Neuronal stem cell (in vitro differentiated cells): ENCODE data around the gene SLC25A41.

Experiments used
- DNase-seq: peaks from one replicate; pipeline ENCODE4 v3.0.0-alpha.2; 2013; ENCODE audit warnings: low spot score
- H2AFZ ChIP-seq: one replicate; pipeline ENCODE4 v1.6.1; 2013; ENCODE audit warnings: mild to moderate bottlenecking, low read length, inconsistent platforms
- H2AK5ac ChIP-seq: 2 replicates; pipeline ENCODE4 v1.6.1; 2013; ENCODE audit warnings: low read depth, mild to moderate bottlenecking, inconsistent platforms, low read length, moderate library complexity, mixed read lengths
- H2BK120ac ChIP-seq: 2 replicates; pipeline ENCODE4 v1.6.1; 2013; ENCODE audit warnings: low read depth, mild to moderate bottlenecking, inconsistent platforms, low read length, moderate library complexity, mixed read lengths
- H2BK12ac ChIP-seq: one replicate; pipeline ENCODE4 v1.6.1; 2013; ENCODE audit warnings: low read length, inconsistent platforms
- H2BK15ac ChIP-seq: 2 replicates; pipeline ENCODE4 v1.6.1; 2013; ENCODE audit warnings: mild to moderate bottlenecking, low read length, inconsistent platforms, mixed read lengths
- H2BK5ac ChIP-seq: one replicate; pipeline ENCODE4 v1.6.1; 2013; ENCODE audit warnings: inconsistent platforms, mild to moderate bottlenecking, low read length, moderate library complexity
- H3K14ac ChIP-seq: one replicate; pipeline ENCODE4 v1.6.1; 2013; ENCODE audit warnings: low read length, inconsistent platforms
- H3K18ac ChIP-seq: 2 replicates; pipeline ENCODE4 v1.6.1; 2013; ENCODE audit warnings: low read length, inconsistent platforms
- H3K23ac ChIP-seq: 2 replicates; pipeline ENCODE4 v1.6.1; 2013; ENCODE audit warnings: low read depth, mild to moderate bottlenecking, mixed read lengths, low read length, inconsistent platforms; ENCODE audit not compliant: poor library complexity
- H3K27ac ChIP-seq: replicated peaks from 3 replicates; pipeline ENCODE4 v1.5.1; 2013; ENCODE audit warnings: low read length, inconsistent platforms
- H3K27me3 ChIP-seq, 3 experiments: 2 replicates each; pipeline ENCODE4 v1.6.1; 2013; ENCODE audit warnings: low read length in 3 of 3, mild to moderate bottlenecking in 2 of 3, inconsistent platforms in 1 of 3, low read depth in 1 of 3, mixed read lengths in 1 of 3, moderate library complexity in 1 of 3; ENCODE audit not compliant: control insufficient read depth in 3 of 3, insufficient read depth in 3 of 3
- H3K36me3 ChIP-seq, 2 donors: replicated peaks in 1 of 2; 2 replicates each; pipeline ENCODE4 v1.6.1; 2013; ENCODE audit warnings: low read length in 2 of 2; ENCODE audit not compliant: control insufficient read depth in 2 of 2, insufficient read depth in 2 of 2
- H3K4ac ChIP-seq: 2 replicates; pipeline ENCODE4 v1.6.1; 2013; ENCODE audit warnings: inconsistent platforms, mild to moderate bottlenecking, low read length, moderate library complexity
- H3K4me1 ChIP-seq, 2 donors: 1 replicate in 1 of 2; 2 replicates in 1 of 2; pipeline ENCODE4 v1.6.1; 2013; ENCODE audit warnings: low read length in 2 of 2, low read depth in 1 of 2; ENCODE audit not compliant: control insufficient read depth in 2 of 2, insufficient read depth in 1 of 2
- H3K4me2 ChIP-seq: one replicate; pipeline ENCODE4 v1.6.1; 2013; ENCODE audit warnings: mild to moderate bottlenecking, low read length, inconsistent platforms; ENCODE audit not compliant: insufficient read depth, poor library complexity, severe bottlenecking
- H3K4me3 ChIP-seq, 2 donors: 2 replicates each; pipeline ENCODE4 v1.5.1; 2013; ENCODE audit warnings: low read length in 2 of 2, mild to moderate bottlenecking in 2 of 2, inconsistent platforms in 1 of 2, moderate library complexity in 1 of 2
- H3K79me1 ChIP-seq: one replicate; pipeline ENCODE4 v1.6.1; 2013; ENCODE audit warnings: low read depth, mild to moderate bottlenecking, inconsistent platforms, low read length, moderate library complexity
- H3K9ac ChIP-seq: one replicate; pipeline ENCODE4 v1.6.1; 2013; ENCODE audit warnings: mild to moderate bottlenecking, low read depth, low read length, inconsistent platforms; ENCODE audit not compliant: poor library complexity
- H3K9me3 ChIP-seq, 2 donors: replicated peaks in 1 of 2; 2 replicates each; pipeline versions ENCODE3 to v1.6.1; 2013; ENCODE audit warnings: low read length in 2 of 2, mild to moderate bottlenecking in 2 of 2, inconsistent platforms in 1 of 2, low read depth in 1 of 2, mixed read lengths in 1 of 2, moderate library complexity in 1 of 2; ENCODE audit not compliant: control insufficient read depth in 2 of 2, insufficient read depth in 1 of 2
- H4K8ac ChIP-seq: one replicate; pipeline ENCODE4 v1.6.1; 2013; ENCODE audit warnings: low read depth, mild to moderate bottlenecking, inconsistent platforms, low read length, moderate library complexity
- H4K91ac ChIP-seq: one replicate; pipeline ENCODE4 v1.6.1; 2013; ENCODE audit warnings: low read length, low read depth, mild to moderate bottlenecking, inconsistent platforms; ENCODE audit not compliant: poor library complexity
- WGBS, 2 donors: extraction: QIAGEN DNeasy Blood & Tissue Kit; methylation state at CpG; one replicate each; pipeline ENCODE4 v1.1.7; 2013; ENCODE audit warnings: missing lambda C conversion rate in 2 of 2, mixed read lengths in 1 of 2; ENCODE audit not compliant: insufficient read length in 2 of 2, insufficient replicate concordance in 1 of 2; ENCODE audit errors: extremely low coverage in 2 of 2; 5-methylcytosine and 5-hydroxymethylcytosine counted together

The SLC25A41 gene

DNA sequence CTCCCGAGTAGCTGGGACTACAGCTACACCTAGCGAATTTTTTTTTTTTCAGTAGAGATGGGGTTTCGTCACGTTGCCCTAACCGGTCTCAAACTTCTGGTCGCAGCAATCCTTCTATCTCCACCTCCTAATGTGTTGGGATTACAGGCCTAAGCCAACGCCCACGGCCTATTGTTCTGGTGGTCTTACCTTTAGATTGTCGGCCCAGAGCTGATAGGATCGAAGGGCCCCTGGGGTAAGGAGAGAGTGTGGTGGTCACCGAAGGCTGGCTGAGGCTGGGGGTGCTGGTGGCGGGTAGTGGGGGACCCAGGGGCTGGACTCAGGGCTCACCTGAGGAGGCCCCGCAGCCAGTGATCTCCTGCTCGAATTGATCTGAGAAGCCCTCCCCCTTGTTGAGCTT is 37.5 kb upstream of the SLC25A41 start:
- Histone ChIP-seq H2BK5ac (no peak overlapping the region), H3K79me1 (peaks cover 2% of the 10 kb centered on the region), H2AFZ (no peak overlapping the region), H3K4me3 (no peak overlapping the region), H3K27me3 (peaks cover 3 to 53% (median 15%) of the 10 kb centered on the region in 3 experiments), H3K4ac (no peak overlapping the region), H2BK120ac (no peak overlapping the region), H2BK15ac (no peak overlapping the region), H3K14ac (no peak overlapping the region), H3K9ac (no peak overlapping the region), H3K18ac (no peak overlapping the region), H2AK5ac (no peak overlapping the region), H3K4me2 (no peak overlapping the region), H3K23ac (no peak overlapping the region), H3K9me3 (peaks cover 0 to 3% of the 10 kb centered on the region in 2 donors), H3K27ac (no peak overlapping the region), H4K91ac (no peak overlapping the region), H3K4me1 (peaks cover 4 to 9% of the 10 kb centered on the region in 2 donors), H3K36me3 (no peaks in the 10 kb centered on the region), H2BK12ac (no peak overlapping the region), H4K8ac (no peak overlapping the region)
- no CpG with 5 or more reads among the region's 14 CpGs for WGBS, 2 donors
- no peak for DNase-seq

DNA sequence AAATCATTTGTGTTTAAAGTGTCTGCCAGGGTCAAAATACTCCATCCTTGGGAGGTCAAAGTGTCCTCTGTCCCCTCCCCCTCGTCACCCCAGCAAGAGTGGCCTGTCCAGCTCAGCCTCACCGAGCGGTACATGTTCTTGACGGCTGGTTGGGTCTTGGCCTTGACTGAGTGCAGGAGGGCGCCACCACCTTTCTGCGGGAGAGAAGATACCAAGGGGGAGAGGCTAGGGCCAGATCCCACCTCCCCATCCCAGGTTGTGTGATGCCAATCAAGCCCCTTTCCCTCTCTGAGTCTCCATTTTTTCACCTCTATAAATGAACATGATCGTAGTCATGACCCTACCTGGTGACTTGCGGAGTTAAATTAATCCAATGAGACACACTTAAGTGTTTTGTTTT is 36.6 kb upstream of the SLC25A41 start:
- no peak overlapping the region for H3K4me3 ChIP-seq
- H3K27ac ChIP-seq: no peak overlapping the region
- H3K4ac ChIP-seq: no peak overlapping the region
- peaks cover under 1% of the 10 kb centered on the region for H3K79me1 ChIP-seq
- no peak overlapping the region for H4K8ac ChIP-seq
- H3K4me2 ChIP-seq: no peak overlapping the region
- no peak overlapping the region for H2AFZ ChIP-seq
- H3K27me3 ChIP-seq: peaks cover 2 to 53% (median 10%) of the 10 kb centered on the region in 3 experiments
- no peak overlapping the region for H4K91ac ChIP-seq
- H2BK120ac ChIP-seq: no peak overlapping the region
- H3K9ac ChIP-seq: no peak overlapping the region
- peaks cover 0 to under 1% of the 10 kb centered on the region in 2 donors for H3K4me1 ChIP-seq
- H2BK15ac ChIP-seq: no peak overlapping the region
- H3K23ac ChIP-seq: no peak overlapping the region
- no peak overlapping the region for H3K14ac ChIP-seq
- H3K9me3 ChIP-seq: no peaks in the 10 kb centered on the region
- no peak overlapping the region for H2AK5ac ChIP-seq
- DNase-seq: no peak
- no peaks in the 10 kb centered on the region for H3K36me3 ChIP-seq
- H3K18ac ChIP-seq: no peak overlapping the region
- no peak overlapping the region for H2BK12ac ChIP-seq
- no CpG with 5 or more reads among the region's 8 CpGs for WGBS, 2 donors
- no peak overlapping the region for H2BK5ac ChIP-seq

DNA sequence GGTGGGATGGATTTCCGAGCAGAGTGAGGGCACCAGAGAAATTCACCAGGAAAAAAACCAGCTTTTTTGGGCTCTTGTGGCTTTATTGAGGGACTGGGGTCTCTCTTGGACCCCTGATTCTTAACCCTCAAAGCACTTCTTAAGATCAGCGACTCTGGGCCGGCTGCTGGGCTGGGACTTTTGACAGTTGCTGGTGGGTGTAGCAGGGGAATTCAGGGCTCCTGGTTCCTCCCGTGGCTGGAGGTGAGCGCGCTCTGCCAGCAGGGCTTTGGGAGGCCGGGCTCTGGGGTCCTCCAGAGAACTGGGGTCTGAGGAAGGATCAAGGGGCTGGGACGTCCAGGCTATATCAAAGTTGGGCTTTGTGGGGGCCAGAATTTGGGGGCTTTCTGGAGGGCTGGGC is 33.8 kb upstream of the SLC25A41 start:
- no peak overlapping the region for H2BK12ac ChIP-seq
- no peak overlapping the region for H2BK120ac ChIP-seq
- DNase-seq: no peak
- no peak overlapping the region for H3K4me3 ChIP-seq
- H3K27ac ChIP-seq: no peak overlapping the region
- peak overlapping the region; percentile 68 for H2BK5ac ChIP-seq
- no peak overlapping the region for H3K4ac ChIP-seq
- peaks cover 12 to 65% (median 27%) of the 10 kb centered on the region in 3 experiments for H3K27me3 ChIP-seq
- H3K79me1 ChIP-seq: no peaks in the 10 kb centered on the region
- H2AK5ac ChIP-seq: peak overlapping the region; percentile 86
- WGBS, 2 donors: no CpG with 5 or more reads among the region's 8 CpGs
- no peak overlapping the region for H3K4me2 ChIP-seq
- H3K18ac ChIP-seq: no peak overlapping the region
- no peak overlapping the region for H4K8ac ChIP-seq
- H3K23ac ChIP-seq: no peak overlapping the region
- H3K4me1 ChIP-seq: peaks cover 0 to 2% of the 10 kb centered on the region in 2 donors
- no peak overlapping the region for H3K14ac ChIP-seq
- no peak overlapping the region for H3K9ac ChIP-seq
- no peaks in the 10 kb centered on the region for H3K36me3 ChIP-seq
- peaks cover 0 to 2% of the 10 kb centered on the region in 2 donors for H3K9me3 ChIP-seq
- no peak overlapping the region for H4K91ac ChIP-seq
- H2BK15ac ChIP-seq: no peak overlapping the region
- no peak overlapping the region for H2AFZ ChIP-seq

DNA sequence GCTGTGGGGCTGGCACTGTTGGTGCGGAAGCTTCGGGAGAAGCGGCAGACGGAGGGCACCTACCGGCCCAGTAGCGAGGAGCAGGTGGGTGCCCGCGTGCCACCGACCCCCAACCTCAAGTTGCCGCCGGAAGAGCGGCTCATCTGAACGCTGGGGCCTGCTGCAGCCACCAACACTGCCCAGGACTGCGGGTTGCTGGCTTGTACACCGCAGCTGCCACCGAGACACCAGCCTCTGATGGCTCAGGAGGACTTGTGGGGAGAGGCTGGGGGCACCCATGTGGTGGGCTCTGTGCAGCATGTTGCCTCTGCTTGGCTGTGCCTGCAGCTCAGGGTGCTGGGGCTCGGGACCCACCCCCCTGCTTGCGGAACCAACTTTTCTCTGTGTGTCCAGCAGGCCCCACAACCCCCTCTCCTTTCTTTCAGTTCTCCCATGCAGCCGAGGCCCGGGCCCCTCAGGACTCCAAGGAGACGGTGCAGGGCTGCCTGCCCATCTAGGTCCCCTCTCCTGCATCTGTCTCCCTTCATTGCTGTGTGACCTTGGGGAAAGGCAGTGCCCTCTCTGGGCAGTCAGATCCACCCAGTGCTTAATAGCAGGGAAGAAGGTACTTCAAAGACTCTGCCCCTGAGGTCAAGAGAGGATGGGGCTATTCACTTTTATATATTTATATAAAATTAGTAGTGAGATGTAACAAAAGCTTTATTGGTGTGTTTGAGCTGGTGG is 33.1 kb upstream of the SLC25A41 start:
- Histone ChIP-seq H3K27me3 (peaks cover 12 to 70% (median 33%) of the 10 kb centered on the region in 3 experiments), H2AFZ (no peak overlapping the region), H4K91ac (no peak overlapping the region), H3K18ac (peak overlapping the region; percentile 76), H2BK120ac (no peak overlapping the region), H3K14ac (no peak overlapping the region), H3K9ac (no peak overlapping the region), H3K4me1 (peaks cover 0 to 2% of the 10 kb centered on the region in 2 donors), H3K4ac (no peak overlapping the region), H3K4me2 (no peak overlapping the region), H2BK5ac (no peak overlapping the region), H3K79me1 (no peaks in the 10 kb centered on the region), H3K23ac (peak overlapping the region; percentile 93), H3K36me3 (no peaks in the 10 kb centered on the region), H2AK5ac (peak overlapping the region; percentile 94), H3K27ac (no peak overlapping the region), H3K9me3 (peaks cover 0 to 2% of the 10 kb centered on the region in 2 donors), H3K4me3 (no peak overlapping the region), H2BK15ac (peak overlapping the region; percentile 89), H2BK12ac (peak overlapping the region; percentile 22), H4K8ac (no peak overlapping the region)
- DNase-seq: no peak
- WGBS, 2 donors: no CpG with 5 or more reads among the region's 21 CpGs
